HL-60 (cell line): Measurements from ENCODE around the gene P3H2.

Experiments
- CTCF ChIP-seq: IDR thresholded peaks from one replicate; pipeline ENCODE4 v1.5.1; 2011; ENCODE audit warnings: low read length, control low read depth, inconsistent platforms; ENCODE audit not compliant: insufficient read depth
- GABPA ChIP-seq: IDR thresholded peaks from 2 replicates; pipeline ENCODE4 v1.6.1; 2012; ENCODE audit warnings: low read depth

- TF ChIP-seq CTCF: no peak
- TF ChIP-seq GABPA: no peak
These were observed 44.6 kb upstream of the P3H2 start for GRCh38 chr3:190165253-190165652.
